Upper lobe of left lung (tissue), 4 donors: ENCODE results near the gene HOXD12.

ENCODE experiments used
- CTCF ChIP-seq, 6 experiments: fragments of 450-650 bp in 4 of 6; fragments of 200-600 bp in 2 of 6; sonication (generic) in 2 of 6; IDR thresholded peaks; one replicate each; pipeline ENCODE4 v1.5.1; 2016 to 2019; ENCODE audit warnings: antibody characterized with exemption in 6 of 6
- POLR2A ChIP-seq, 4 donors: fragments of 450-650 bp; IDR thresholded peaks; one replicate each; pipeline ENCODE4 v1.5.1; 2016 to 2017; ENCODE audit warnings: antibody characterized with exemption in 4 of 4, mild to moderate bottlenecking in 2 of 4

DNA sequence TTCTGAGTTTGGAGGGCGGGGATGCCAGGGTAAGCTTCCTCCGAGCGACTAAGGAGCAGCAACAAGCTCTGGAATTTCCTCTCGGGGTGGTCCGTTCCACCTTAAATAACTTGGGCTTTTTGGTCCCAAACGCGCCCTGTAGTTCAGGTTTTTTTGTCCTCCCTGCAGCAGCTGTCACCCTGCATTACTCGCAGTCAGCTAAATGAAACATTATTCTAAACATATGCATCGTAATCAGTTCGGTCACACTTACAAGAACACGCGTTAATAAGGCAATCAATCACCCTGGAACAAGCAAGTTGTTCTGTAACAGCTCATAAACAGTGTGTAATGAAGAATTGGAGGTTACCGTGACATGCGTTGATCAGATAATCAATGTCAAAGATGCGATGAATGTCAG is 24.1 kb upstream of the HOXD12 start:
- TF ChIP-seq POLR2A (IDR thresholded peaks at IDR 0.05): no peak
- TF ChIP-seq CTCF (IDR thresholded peaks at IDR 0.05): no peak
